AG04449 (cell line): ENCODE data around the gene LPA.

Experiments
- CTCF ChIA-PET: fragments of 350-600 bp; formaldehyde crosslinking; extraction: SDS; loops from one replicate; lab custom pipeline; 2021; ENCODE audit warnings: antibody characterized with exemption; lab: Yijun Ruan, JAX
- POLR2A ChIA-PET: fragments of 400-600, 350-600 bp; formaldehyde crosslinking; extraction: SDS; loops from one replicate; lab custom pipeline; 2020; ENCODE audit warnings: antibody characterized with exemption, inconsistent platforms; lab: Yijun Ruan, JAX
- DNase-seq: peaks from one replicate; pipeline ENCODE4 v3.0.0-alpha.2; 2010; ENCODE audit warnings: low read depth, low spot score
- H3K4me3 ChIP-seq: 2 replicates; pipeline ENCODE4 v1.5.1; 2011; ENCODE audit warnings: low read depth, mild to moderate bottlenecking, control low read depth, low read length
- CTCF ChIP-seq: IDR thresholded peaks from one replicate; pipeline ENCODE4 v1.5.1; 2011; ENCODE audit warnings: mild to moderate bottlenecking, moderate library complexity, low read length, control low read depth, inconsistent platforms; ENCODE audit not compliant: insufficient read depth; ENCODE audit errors: missing control alignments

The LPA gene

DNA sequence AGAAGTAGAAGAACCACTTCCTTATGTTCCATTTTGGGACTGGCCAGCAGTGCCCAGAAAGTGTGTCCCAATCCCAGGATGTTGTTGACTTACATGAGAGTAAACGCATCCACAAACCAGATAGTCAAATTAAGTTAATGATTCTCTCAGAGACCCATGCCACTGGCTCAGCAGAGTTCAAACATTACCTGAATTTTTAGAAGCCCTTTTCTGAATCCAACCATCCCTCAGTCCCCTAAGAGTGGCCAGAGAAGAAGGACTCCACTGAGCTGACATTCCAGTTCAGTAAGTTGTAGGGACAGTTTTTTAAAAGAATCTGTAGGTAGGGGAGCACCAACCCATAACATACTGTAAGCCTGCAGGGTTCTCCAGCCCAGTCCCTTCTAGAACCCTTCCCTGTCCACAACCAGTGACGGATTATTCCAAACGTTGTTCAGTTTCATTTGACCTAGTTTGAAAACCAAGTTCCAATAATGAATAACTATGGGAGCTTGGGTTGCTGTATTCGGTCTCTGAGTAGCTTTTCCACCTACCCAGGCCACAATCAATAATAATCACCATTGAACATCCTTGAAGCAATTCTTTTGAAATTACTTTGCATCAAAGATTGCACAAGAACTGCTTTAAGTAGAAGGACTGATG is 153.0 kb downstream of the LPA start:
- ChIA-PET CTCF (interaction anchor here (1.3 to 2.2 kb wide), 2 partner anchors 9 to 23 kb away, joined by 9 to 11 read pairs; no protein-coding TSS in a partner anchor), POLR2A (no interaction called here)
- no peak for DNase-seq
- TF ChIP-seq CTCF: no peak
- no peak overlapping the region for H3K4me3 ChIP-seq

GRCh38 chr6:160510199-160510598 is 153.9 kb downstream of the LPA start:
- CTCF ChIA-PET: interaction anchor here (1.0 to 2.2 kb wide), 2 partner anchors 8 to 23 kb away, joined by 3 to 9 read pairs; no protein-coding TSS in a partner anchor
- POLR2A ChIA-PET: no interaction called here
- no peak for TF ChIP-seq CTCF
- no peak overlapping the region for H3K4me3 ChIP-seq
- no peak for DNase-seq

- POLR2A ChIA-PET: no interaction called here
Observed at GRCh38 chr6:160509610-160510009, 154.5 kb downstream of the LPA start.

GRCh38 chr6:160508599-160508998 is 155.5 kb downstream of the LPA start:
- CTCF ChIA-PET: interaction anchor here (1.2 to 1.3 kb wide), 2 partner anchors 11 kb away, joined by 5 read pairs; no protein-coding TSS in a partner anchor
- POLR2A ChIA-PET: no interaction called here

More at GRCh38 chr6:160509610-160510009, 154.5 kb downstream of the LPA start:
- TF ChIP-seq CTCF: no peak
- CTCF ChIA-PET: interaction anchor here (0.9 to 1.2 kb wide), 3 partner anchors 8 to 54 kb away, joined by 3 to 5 read pairs (median 3); no protein-coding TSS in a partner anchor
- no peak overlapping the region for H3K4me3 ChIP-seq
- DNase-seq: no peak

DNA sequence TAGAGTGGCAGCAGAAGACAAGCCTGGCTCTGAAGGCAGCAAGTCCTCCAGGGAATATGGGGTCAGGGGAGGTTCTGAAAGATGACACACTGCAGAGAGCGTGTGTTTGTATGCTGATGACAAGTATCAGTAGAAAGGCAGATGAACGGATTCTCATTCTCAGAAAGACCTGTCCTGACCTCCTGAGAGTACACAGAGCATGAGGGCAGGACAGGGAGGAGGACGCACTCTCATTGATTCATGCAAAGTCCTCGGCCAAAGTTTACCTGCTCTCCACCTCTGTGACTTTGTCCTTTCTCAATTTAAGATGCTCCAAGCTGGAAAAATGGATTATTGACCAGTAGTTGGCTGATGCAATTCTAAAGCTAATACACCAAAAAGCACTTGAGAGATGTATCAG is 156.7 kb downstream of the LPA start:
- ChIA-PET CTCF (interaction anchor here (1.3 to 1.8 kb wide), 2 partner anchors 12 to 419 kb away, joined by 4 to 5 read pairs; no protein-coding TSS in a partner anchor), POLR2A (no interaction called here)
- no peak overlapping the region for H3K4me3 ChIP-seq
- TF ChIP-seq CTCF: no peak
- no peak for DNase-seq

More at GRCh38 chr6:160508599-160508998, 155.5 kb downstream of the LPA start:
- no peak for TF ChIP-seq CTCF
- H3K4me3 ChIP-seq: no peak overlapping the region
- no peak for DNase-seq

- ChIA-PET POLR2A (no interaction called here), CTCF (interaction anchor here (2.0 kb wide), 1 partner anchor 14 kb away, joined by 9 read pairs; no protein-coding TSS in a partner anchor)
- DNase-seq: no peak
- no peak for TF ChIP-seq CTCF
- H3K4me3 ChIP-seq: no peak overlapping the region
Observed at GRCh38 chr6:160505970-160506369, 158.1 kb downstream of the LPA start.
